Stimulated activated CD8-positive, alpha-beta memory T cell treated with anti-CD3 and anti-CD28 coated beads, Interleukin-2, amount 100 ng/mL, for 48 hours (primary cell): ENCODE results near the gene EIF2S3B.

Experiments
- DNase-seq, 2 donors: peaks; one replicate each; pipeline ENCODE4 v3.0.0-alpha.2; 2020; ENCODE audit warnings: low read depth in 2 of 2

EIF2S3B gene

GRCh38 chr12:10554228-10554755 lies 48.6 kb downstream of the EIF2S3B start:
- no peak for DNase-seq

DNA sequence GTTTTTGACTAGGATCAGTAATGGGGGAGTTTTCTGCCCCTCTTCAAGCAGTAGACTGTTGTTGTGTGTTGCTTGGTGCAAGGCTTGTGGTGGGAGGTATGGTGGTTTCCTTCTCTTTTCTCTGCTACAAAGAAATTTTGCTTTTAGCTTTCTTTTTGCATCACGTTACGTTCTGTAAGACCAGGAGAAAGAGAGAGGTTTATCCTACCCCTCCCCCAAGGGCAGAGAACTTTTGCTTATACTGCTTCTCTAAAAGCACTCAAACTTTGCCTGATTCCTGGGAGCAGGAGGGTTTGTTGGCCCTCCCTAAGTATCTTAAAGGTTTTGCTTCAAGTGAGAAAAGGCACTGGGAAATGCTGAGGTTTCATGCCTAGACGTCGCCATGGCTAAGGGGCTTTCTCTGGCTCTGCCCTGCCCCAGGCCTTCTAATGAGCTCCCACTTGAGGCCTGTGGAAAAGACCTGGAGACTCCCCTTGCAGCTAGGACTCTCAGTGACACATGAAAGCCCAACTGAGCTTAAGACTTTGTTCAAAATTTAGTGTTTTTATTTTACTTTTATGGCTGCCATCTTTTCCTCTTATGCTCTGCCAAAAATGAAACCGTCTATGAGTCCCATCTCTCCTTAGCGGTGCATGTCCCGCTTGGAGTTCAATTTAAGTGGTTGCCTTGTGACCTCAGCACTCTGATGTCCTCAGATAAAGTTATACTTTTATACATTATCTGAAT lies 49.2 kb downstream of the EIF2S3B start:
- DNase-seq = no peak

DNA sequence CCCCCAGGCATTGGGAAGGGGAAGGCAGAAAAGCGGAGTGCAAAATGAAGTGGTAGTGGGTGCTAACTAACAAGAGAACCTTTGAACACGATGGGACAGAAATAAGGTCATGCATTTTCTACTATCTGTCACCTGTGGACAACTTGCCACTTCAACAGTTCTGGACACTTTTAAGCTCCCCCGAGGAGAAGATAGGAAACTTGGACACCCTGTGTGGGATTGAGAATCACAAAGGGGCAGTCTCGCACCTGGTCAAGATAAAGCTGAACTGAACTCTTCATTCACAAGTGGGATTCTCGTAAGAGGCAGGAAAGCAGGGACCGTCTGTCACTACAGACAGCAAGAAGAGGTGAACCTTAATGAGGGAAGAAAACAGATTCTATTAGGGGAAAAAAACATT lies 51.6 kb downstream of the EIF2S3B start:
- no peak for DNase-seq

- DNase-seq = no peak
Measured at GRCh38 chr12:10557766-10558165, 52.1 kb downstream of the EIF2S3B start.
